Thymus (tissue), 11 donors: ENCODE results near the gene CHST9. TPM values are rescaled to one million over a fixed set of nuclear protein-coding genes. Genes with fewer than 3 reads are reported as not detected.
A peak's percentile ranks its signal among the peaks of the same experiment; 100 is the strongest.

Experiments used
- DNase-seq, 9 donors: peaks; one replicate each; pipeline ENCODE4 v3.0.0-alpha.2; 2013; ENCODE audit warnings: low spot score in 9 of 9, low read depth in 6 of 9, missing footprints in 1 of 9
- H3K27ac ChIP-seq, 2 donors: one replicate each; pipeline ENCODE4 v1.5.1; 2013; ENCODE audit warnings: control low read depth in 1 of 2, low read depth in 1 of 2, low read length in 1 of 2, mild to moderate bottlenecking in 1 of 2, moderate library complexity in 1 of 2
- H3K27me3 ChIP-seq, 2 donors: one replicate each; pipeline ENCODE4 v1.5.1; 2013; ENCODE audit warnings: low read length in 1 of 2; ENCODE audit not compliant: control insufficient read depth in 2 of 2, insufficient read depth in 1 of 2
- H3K36me3 ChIP-seq, 2 donors: one replicate each; pipeline ENCODE4 v1.5.1; 2013; ENCODE audit warnings: low read length in 1 of 2, mild to moderate bottlenecking in 1 of 2, moderate library complexity in 1 of 2; ENCODE audit not compliant: control insufficient read depth in 2 of 2, insufficient read depth in 2 of 2
- H3K4me1 ChIP-seq, 2 donors: one replicate each; pipeline ENCODE4 v1.5.1; 2013; ENCODE audit warnings: low read length in 2 of 2; ENCODE audit not compliant: control insufficient read depth in 2 of 2, insufficient read depth in 2 of 2
- H3K4me3 ChIP-seq, 2 donors: one replicate each; pipeline ENCODE4 v1.5.1; 2013; ENCODE audit warnings: low read length in 2 of 2, control low read depth in 1 of 2, mild to moderate bottlenecking in 1 of 2
- H3K9me3 ChIP-seq, 2 donors: one replicate each; pipeline ENCODE4 v1.5.1; 2013; ENCODE audit warnings: low read length in 1 of 2, mild to moderate bottlenecking in 1 of 2; ENCODE audit not compliant: control insufficient read depth in 2 of 2, insufficient read depth in 1 of 2
- WGBS: extraction: QIAGEN DNeasy Blood & Tissue Kit; methylation state at CpG from one replicate; pipeline ENCODE4 v1.1.7; 2013; 5-methylcytosine and 5-hydroxymethylcytosine counted together
- polyA plus RNA-seq: library from polyadenylated mRNA; stranded (reverse); fragments of 200-250 nt; gene quantifications from one replicate; pipeline ENCODE4 v1.2.3, GENCODE V29; 2013
- total RNA-seq: library from RNA; stranded (reverse); fragments of 120-200 nt; gene quantifications from one replicate; pipeline ENCODE4 v1.2.4, GENCODE V29; 2013
- donor health status: healthy.

CHST9 gene
- total and polyA plus RNA-seq, 2 donors = 0.24 to 0.87 TPM

- Histone ChIP-seq H3K9me3 (no peaks in the 10 kb centered on the region), H3K27ac (no peak overlapping the region), H3K27me3 (no peaks in the 10 kb centered on the region), H3K4me1 (no peaks in the 10 kb centered on the region), H3K36me3 (no peaks in the 10 kb centered on the region), H3K4me3 (no peak overlapping the region)
- no peak for DNase-seq
- WGBS = 79% methylated on average over 1 of the region's 1 CpG
These were observed 258.9 kb downstream of the CHST9 start for GRCh38 chr18:26926066-26926675.

DNA sequence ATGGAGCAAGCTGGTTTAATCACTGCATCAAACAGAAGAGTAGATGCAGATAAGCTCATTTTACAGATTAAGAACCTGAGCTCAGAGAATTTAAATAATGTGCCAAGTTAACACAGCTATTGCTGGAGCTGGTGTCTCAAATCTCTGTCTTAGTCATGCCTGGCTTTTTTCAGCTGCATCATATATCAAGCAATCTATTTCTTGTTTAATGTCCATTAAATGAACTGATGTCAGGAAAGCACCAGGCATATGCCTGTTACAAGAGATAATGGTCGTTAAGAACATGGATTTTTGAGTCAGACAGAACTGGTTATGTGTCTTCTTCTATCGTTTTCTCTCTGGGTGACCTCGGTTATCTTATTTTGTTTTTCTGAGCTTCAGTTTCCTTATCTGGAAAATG, 259.8 kb downstream of the CHST9 start:
- Histone ChIP-seq H3K4me1 (no peaks in the 10 kb centered on the region), H3K27me3 (no peaks in the 10 kb centered on the region), H3K4me3 (no peak overlapping the region), H3K36me3 (no peaks in the 10 kb centered on the region), H3K27ac (no peak overlapping the region), H3K9me3 (no peaks in the 10 kb centered on the region)
- DNase-seq = no peak
- WGBS = 85% methylated on average over 3 of the region's 3 CpGs

DNA sequence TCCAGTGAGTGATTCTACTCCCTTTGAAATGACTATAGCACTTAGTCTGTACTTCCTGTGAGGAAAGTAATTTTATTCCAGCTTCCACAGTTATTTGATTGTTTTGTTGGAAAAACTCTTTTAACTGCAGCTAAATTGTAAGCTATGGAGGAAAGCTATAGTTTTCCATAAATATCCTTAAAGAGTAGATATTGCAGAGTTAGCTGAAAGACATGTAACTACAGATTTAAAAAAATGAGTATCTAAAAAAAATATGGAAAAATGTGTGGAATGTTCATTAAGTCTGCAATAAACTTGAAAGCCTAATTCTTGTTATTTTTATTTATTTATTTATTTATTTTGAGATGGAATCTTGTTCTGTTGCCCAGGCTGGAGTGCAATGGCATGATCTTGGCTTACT, 262.8 kb downstream of the CHST9 start:
- no peaks in the 10 kb centered on the region for H3K36me3 ChIP-seq
- H3K4me1 ChIP-seq = no peaks in the 10 kb centered on the region
- no peak overlapping the region for H3K27ac ChIP-seq
- no peak overlapping the region for H3K4me3 ChIP-seq
- no peaks in the 10 kb centered on the region for H3K27me3 ChIP-seq
- no peak for DNase-seq
- no peaks in the 10 kb centered on the region for H3K9me3 ChIP-seq

DNA sequence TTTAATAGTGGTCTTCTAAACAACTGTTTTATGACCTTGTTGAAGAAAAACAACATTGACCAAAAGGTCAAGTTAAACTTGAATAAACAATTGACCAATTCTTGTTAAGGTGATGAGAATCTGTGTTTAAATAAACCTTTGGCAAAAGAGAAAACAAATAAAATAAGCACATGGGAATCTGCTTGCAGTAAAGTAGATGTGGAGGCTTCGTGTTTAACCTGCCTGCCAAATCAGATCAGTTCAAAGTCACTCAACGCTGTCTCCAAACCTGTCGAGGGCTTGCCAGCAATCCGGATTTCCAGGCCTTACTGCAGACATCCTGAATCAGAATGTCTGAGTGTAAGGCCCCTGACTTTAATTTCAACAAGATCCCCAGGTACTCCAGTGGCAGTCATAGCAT, 264.5 kb downstream of the CHST9 start:
- Histone ChIP-seq H3K36me3 (no peaks in the 10 kb centered on the region), H3K4me1 (no peaks in the 10 kb centered on the region), H3K9me3 (no peaks in the 10 kb centered on the region), H3K27me3 (no peaks in the 10 kb centered on the region), H3K4me3 (no peak overlapping the region), H3K27ac (no peak overlapping the region)
- WGBS = 78% methylated on average over 4 of the region's 4 CpGs
- no peak for DNase-seq

GRCh38 chr18:26919627-26920026, 265.5 kb downstream of the CHST9 start:
- H3K4me1 ChIP-seq = no peaks in the 10 kb centered on the region
- no peaks in the 10 kb centered on the region for H3K27me3 ChIP-seq
- no peaks in the 10 kb centered on the region for H3K36me3 ChIP-seq
- DNase-seq = peak in 1 of 9 donors; percentile 13
- WGBS = 81% methylated on average over 1 of the region's 1 CpG
- no peak overlapping the region for H3K27ac ChIP-seq
- no peak overlapping the region for H3K4me3 ChIP-seq
- no peaks in the 10 kb centered on the region for H3K9me3 ChIP-seq

DNA sequence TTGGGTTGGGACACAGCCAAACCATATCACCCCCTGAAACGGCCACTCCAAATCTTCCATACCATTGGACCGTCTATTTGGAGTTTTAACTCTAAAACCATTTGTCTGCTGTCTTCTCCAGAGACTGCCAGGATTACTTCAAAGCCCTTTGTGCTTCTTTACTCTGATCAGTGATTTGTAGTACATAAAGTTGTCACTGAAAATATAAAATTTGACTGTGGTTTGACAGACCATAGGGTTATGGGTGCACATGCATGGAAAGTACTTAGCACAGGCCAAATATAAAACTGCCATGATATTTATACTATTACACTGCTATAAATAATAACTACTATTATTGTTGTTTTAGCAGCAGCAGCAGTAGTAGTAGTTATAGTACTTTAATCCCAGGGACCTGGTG, 265.9 kb downstream of the CHST9 start:
- H3K4me3 ChIP-seq = no peak overlapping the region

DNA sequence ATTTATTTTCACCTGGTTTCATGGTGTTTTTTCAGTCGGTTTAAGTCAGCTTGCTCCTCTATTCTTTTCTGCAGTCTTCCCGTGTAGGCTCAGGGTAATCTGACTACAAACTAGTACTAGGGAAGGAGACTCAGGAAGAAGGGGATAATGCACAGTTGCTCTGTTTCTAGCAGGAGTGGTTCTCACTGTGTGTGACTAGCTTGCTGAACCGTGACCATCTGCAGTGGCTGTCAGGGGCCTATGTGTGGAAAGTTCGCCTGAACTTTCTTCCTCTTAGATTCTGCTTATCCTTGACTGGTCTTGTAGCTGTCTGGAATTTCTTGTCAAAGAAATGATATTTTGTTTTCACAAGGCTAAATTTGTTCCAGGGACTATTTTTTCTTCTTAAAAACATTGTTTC, 273.3 kb downstream of the CHST9 start:
- Histone ChIP-seq H3K4me1 (no peaks in the 10 kb centered on the region), H3K36me3 (no peaks in the 10 kb centered on the region), H3K27ac (no peak overlapping the region), H3K9me3 (no peaks in the 10 kb centered on the region), H3K4me3 (no peak overlapping the region), H3K27me3 (no peaks in the 10 kb centered on the region)
- no peak for DNase-seq
- WGBS = 81% methylated on average over 4 of the region's 4 CpGs

More for the DNA sequence above, 265.9 kb downstream of the CHST9 start:
- no peak for DNase-seq
- Histone ChIP-seq H3K36me3 (no peaks in the 10 kb centered on the region), H3K4me1 (no peaks in the 10 kb centered on the region), H3K9me3 (no peaks in the 10 kb centered on the region), H3K27ac (no peak overlapping the region), H3K27me3 (no peaks in the 10 kb centered on the region)
- 92% methylated on average over 2 of the region's 2 CpGs for WGBS

DNA sequence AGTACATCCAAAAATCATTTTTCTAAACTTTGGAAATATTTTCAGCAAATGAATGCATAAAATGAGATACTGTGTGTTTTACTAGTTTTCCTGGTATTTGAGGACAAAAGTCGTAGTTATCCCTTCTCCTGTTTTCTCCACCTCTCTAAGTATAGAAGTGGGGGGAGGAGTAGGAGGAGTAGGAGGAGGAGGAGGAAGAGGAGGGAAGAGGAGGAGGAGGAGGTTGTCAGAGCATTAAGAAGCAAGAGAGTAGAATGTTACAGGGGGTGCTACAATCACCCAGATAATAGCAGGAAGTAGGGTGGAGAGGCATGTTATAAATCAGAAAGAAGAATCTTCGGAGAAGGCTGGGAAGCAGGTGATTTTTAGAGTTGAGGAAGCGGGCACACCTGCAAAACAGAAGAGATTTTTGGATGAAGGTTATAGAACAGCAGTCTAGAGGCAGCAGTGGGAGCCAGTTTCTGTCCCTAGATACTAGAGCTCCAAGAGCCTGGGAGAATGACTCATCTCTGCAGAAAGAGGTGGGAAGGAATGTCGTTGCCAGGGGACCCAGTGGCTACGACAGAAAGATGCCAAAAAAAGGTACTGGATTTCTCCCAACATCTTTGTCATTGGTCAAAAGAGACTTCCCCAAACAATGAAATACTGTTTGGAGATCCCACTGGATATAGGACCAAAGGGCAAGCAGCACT, 275.4 kb downstream of the CHST9 start:
- Histone ChIP-seq H3K27ac (no peak overlapping the region), H3K4me1 (no peaks in the 10 kb centered on the region), H3K9me3 (no peaks in the 10 kb centered on the region), H3K4me3 (no peak overlapping the region), H3K36me3 (no peaks in the 10 kb centered on the region), H3K27me3 (no peaks in the 10 kb centered on the region)
- WGBS = 80% methylated on average over 5 of the region's 5 CpGs
- DNase-seq = no peak

GRCh38 chr18:26908906-26909305, 276.2 kb downstream of the CHST9 start:
- no peak overlapping the region for H3K4me3 ChIP-seq
- no peaks in the 10 kb centered on the region for H3K9me3 ChIP-seq
- WGBS = 63% methylated on average over 3 of the region's 3 CpGs
- no peak for DNase-seq
- H3K4me1 ChIP-seq = no peaks in the 10 kb centered on the region
- H3K27ac ChIP-seq = no peak overlapping the region
- H3K36me3 ChIP-seq = no peaks in the 10 kb centered on the region
- no peaks in the 10 kb centered on the region for H3K27me3 ChIP-seq
